A673 (cell line): Measurements from ENCODE around the gene DSC1.

Source experiments
- EZH2 ChIP-seq: fragments of 200-600 bp; sonication (generic); IDR thresholded peaks from 2 replicates; pipeline ENCODE4 v1.6.1; 2017; ENCODE audit warnings: borderline replicate concordance, low read depth, mild to moderate bottlenecking, mixed read lengths, antibody characterized with exemption, low read length; ENCODE audit not compliant: poor library complexity, severe bottlenecking
- TF ChIP-seq, protein P1 (sequence below): fragments of 300-800, 200-600 bp; sonication (generic); conservative IDR thresholded peaks from 2 replicates; pipeline ENCODE4 v1.5.1; 2017; ENCODE audit warnings: low read depth, mild to moderate bottlenecking, antibody characterized with exemption, low read length, moderate library complexity, mixed read lengths

DNA sequence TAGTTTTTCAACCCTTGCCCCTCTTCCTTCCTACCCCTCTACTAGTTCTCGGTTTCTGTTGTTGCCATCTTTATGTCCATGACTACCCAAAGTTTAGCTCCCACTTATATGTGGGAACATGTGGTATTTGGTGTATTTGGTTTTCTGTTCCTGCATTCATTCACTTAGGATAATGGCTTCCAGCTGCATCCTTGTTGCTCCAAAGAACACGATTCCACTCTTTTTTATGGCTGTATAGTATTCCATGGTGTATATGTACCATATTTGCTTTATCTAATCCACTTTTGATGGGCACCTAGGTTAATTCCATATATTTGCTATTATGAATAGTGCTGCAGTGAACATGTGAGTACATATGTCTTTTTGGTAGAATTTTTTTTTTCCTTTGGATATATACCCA is 20.6 kb upstream of the DSC1 start:
- TF ChIP-seq EZH2: no peak
- TF ChIP-seq, protein P1, sequence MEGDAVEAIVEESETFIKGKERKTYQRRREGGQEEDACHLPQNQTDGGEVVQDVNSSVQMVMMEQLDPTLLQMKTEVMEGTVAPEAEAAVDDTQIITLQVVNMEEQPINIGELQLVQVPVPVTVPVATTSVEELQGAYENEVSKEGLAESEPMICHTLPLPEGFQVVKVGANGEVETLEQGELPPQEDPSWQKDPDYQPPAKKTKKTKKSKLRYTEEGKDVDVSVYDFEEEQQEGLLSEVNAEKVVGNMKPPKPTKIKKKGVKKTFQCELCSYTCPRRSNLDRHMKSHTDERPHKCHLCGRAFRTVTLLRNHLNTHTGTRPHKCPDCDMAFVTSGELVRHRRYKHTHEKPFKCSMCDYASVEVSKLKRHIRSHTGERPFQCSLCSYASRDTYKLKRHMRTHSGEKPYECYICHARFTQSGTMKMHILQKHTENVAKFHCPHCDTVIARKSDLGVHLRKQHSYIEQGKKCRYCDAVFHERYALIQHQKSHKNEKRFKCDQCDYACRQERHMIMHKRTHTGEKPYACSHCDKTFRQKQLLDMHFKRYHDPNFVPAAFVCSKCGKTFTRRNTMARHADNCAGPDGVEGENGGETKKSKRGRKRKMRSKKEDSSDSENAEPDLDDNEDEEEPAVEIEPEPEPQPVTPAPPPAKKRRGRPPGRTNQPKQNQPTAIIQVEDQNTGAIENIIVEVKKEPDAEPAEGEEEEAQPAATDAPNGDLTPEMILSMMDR: no peak
